Keratinocyte (primary cell): ENCODE results near the gene CALML5.

Experiments used
- EZH2 ChIP-seq: IDR thresholded peaks from one replicate; pipeline ENCODE4 v1.6.1; 2012; ENCODE audit warnings: inconsistent platforms, mild to moderate bottlenecking, low read length, moderate library complexity
- TF ChIP-seq, protein P1 (sequence below), 3 experiments: IDR thresholded peaks in 1 of 3; conservative IDR thresholded peaks in 1 of 3; optimal IDR thresholded peaks in 1 of 3; 2 replicates in 2 of 3; 3 replicates in 1 of 3; pipeline versions ENCODE3 to v1.5.1; 2011; ENCODE audit warnings: low read length in 3 of 3, mild to moderate bottlenecking in 3 of 3, moderate library complexity in 2 of 3, control low read depth in 1 of 3, inconsistent platforms in 1 of 3; ENCODE audit not compliant: insufficient read depth in 2 of 3; ENCODE audit errors: extremely low read depth in 1 of 3

- TF ChIP-seq, protein P1, sequence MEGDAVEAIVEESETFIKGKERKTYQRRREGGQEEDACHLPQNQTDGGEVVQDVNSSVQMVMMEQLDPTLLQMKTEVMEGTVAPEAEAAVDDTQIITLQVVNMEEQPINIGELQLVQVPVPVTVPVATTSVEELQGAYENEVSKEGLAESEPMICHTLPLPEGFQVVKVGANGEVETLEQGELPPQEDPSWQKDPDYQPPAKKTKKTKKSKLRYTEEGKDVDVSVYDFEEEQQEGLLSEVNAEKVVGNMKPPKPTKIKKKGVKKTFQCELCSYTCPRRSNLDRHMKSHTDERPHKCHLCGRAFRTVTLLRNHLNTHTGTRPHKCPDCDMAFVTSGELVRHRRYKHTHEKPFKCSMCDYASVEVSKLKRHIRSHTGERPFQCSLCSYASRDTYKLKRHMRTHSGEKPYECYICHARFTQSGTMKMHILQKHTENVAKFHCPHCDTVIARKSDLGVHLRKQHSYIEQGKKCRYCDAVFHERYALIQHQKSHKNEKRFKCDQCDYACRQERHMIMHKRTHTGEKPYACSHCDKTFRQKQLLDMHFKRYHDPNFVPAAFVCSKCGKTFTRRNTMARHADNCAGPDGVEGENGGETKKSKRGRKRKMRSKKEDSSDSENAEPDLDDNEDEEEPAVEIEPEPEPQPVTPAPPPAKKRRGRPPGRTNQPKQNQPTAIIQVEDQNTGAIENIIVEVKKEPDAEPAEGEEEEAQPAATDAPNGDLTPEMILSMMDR (optimal IDR thresholded peaks at IDR 0.05 in 1 of 3, IDR thresholded peaks at IDR 0.05 in 1 of 3, conservative IDR thresholded peaks at IDR 0.05 in 1 of 3; ENCODE audit: extremely low read depth in 1 of 3, insufficient read depth in 2 of 3, low read length in 3 of 3) = no peak
- no peak for TF ChIP-seq EZH2
These were observed 428 bp downstream of the CALML5 start for GRCh38 chr10:5498791-5499492.
